ENCODE data around the gene CSF3.

CSF3 gene

GRCh38 chr17:39972271-39972670 lies 43.0 kb upstream of the CSF3 start:
- TF ChIP-seq, protein P1, sequence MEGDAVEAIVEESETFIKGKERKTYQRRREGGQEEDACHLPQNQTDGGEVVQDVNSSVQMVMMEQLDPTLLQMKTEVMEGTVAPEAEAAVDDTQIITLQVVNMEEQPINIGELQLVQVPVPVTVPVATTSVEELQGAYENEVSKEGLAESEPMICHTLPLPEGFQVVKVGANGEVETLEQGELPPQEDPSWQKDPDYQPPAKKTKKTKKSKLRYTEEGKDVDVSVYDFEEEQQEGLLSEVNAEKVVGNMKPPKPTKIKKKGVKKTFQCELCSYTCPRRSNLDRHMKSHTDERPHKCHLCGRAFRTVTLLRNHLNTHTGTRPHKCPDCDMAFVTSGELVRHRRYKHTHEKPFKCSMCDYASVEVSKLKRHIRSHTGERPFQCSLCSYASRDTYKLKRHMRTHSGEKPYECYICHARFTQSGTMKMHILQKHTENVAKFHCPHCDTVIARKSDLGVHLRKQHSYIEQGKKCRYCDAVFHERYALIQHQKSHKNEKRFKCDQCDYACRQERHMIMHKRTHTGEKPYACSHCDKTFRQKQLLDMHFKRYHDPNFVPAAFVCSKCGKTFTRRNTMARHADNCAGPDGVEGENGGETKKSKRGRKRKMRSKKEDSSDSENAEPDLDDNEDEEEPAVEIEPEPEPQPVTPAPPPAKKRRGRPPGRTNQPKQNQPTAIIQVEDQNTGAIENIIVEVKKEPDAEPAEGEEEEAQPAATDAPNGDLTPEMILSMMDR (IDR thresholded peaks at IDR 0.05; ENCODE audit: low read depth, low read length): no peak
- H3K4me3 ChIP-seq (replicated peaks in 1 of 2; ENCODE audit: low read depth in 2 of 2, low read length in 2 of 2): no peak overlapping the region
- peak in 1 of 2 donors; percentile 33 for DNase-seq (ENCODE audit: low read depth in 2 of 2)

DNA sequence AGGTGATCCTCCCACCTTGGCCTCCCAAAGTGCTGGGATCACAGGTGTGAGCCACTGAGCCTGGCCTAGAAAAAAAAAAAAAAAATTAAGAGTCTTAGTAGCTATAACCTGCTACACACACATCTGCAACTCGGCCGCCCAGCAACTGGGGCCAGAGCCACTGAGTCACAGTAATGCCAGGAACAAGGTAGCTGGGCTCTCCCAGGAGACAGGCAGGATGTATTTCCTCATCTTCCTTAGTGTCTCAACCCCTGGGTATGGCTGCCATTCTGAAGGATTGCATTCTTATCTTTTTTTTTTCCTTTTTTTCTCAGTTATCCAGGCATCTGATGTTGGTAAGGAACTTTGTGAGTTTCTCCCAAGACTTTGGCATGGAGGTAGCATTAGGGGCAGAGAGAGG lies 41.7 kb upstream of the CSF3 start:
- H3K4me3 ChIP-seq (replicated peaks in 1 of 2; ENCODE audit: low read depth in 2 of 2, low read length in 2 of 2): no peak overlapping the region
- TF ChIP-seq, protein P1 (IDR thresholded peaks at IDR 0.05; ENCODE audit: low read depth, low read length): no peak
- DNase-seq (ENCODE audit: low read depth in 2 of 2): peak in 1 of 2 donors; percentile 87

GRCh38 chr17:39974433-39974832 lies 40.8 kb upstream of the CSF3 start:
- no peak for DNase-seq (ENCODE audit: low read depth in 2 of 2)
- H3K4me3 ChIP-seq (replicated peaks in 1 of 2; ENCODE audit: low read depth in 2 of 2, low read length in 2 of 2): no peak overlapping the region
- TF ChIP-seq, protein P1 (IDR thresholded peaks at IDR 0.05; ENCODE audit: low read depth, low read length): no peak

DNA sequence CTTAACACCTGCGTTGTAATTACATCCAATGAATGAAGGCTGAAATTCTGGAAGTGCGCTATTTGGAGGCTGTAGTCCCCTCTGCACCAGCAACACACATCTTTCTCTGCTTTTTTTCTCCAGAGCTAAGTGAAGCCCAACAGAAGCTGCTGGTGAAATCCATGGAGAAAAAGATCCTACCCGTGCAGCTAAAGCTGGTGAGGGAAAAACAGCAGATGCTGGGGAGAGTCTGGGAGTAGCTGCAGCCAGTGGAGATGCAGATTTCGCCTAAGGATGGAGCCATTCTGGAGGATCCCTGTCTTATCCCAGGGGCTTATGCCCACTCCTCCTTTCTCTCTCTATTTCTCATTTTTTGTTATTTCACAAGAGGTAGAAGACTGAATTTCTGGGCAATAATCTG lies 39.4 kb upstream of the CSF3 start:
- no peak overlapping the region for H3K4me3 ChIP-seq (replicated peaks in 1 of 2; ENCODE audit: low read depth in 2 of 2, low read length in 2 of 2)
- DNase-seq (ENCODE audit: low read depth in 2 of 2): no peak
- TF ChIP-seq, protein P1 (IDR thresholded peaks at IDR 0.05; ENCODE audit: low read depth, low read length): no peak

DNA sequence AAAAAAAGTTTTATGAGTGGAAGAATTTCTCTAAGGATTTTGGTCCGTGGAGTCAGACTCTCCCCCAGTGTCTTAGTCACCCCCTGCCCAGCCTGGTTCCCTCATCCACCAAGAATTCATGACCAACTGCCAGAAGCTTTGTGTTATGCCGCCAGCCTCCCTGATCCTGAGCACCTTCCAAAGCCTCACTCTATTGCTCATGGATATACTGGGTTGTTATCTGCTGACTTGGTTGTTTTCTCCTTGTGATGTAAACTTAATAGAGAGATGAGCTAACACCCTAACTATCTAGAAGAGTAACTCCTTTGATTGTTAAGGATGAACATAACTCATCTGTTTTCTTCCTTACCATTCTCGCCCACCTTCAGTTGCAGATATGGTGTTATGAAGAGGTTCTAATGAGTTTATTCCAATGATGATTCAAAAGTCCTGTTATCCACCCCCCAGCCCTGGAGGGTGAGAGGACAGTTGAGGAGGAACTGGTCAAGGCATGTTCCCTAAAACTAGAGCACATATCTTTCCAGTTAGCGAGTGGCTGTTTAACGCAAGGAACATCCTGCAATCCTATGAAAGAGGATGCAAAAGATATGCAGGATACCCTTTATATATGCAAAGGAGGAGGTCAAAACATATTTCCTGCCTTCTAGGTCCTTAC lies 36.1 kb upstream of the CSF3 start:
- peak; percentile 56 to 92 for DNase-seq (ENCODE audit: low read depth in 2 of 2)
- peak overlapping the region in 1 of 2 donors; percentile 3 for H3K4me3 ChIP-seq (replicated peaks in 1 of 2; ENCODE audit: low read depth in 2 of 2, low read length in 2 of 2)
- TF ChIP-seq, protein P1 (IDR thresholded peaks at IDR 0.05; ENCODE audit: low read depth, low read length): no peak

DNA sequence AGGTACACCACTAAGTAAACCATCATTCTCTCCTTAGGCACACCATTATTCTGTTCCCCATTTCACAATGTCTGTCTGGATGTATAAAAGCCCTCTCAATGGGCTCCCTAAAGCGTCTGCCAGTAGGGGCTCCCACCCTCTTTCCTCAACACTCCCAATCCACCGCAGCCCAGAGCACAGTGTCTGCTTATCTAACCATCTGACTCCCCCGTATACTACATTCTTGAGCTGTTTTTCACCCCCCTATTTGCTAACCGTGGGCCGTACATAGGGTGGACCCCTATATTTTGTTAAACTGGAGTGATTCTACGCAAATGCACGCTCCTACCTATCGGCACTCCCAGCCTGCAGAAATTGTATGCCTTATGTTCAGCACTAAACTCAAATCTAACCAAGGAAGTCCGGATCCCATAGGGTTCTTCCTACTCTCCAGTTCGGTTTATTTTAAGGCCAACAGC lies 35.3 kb upstream of the CSF3 start:
- H3K4me3 ChIP-seq (replicated peaks in 1 of 2; ENCODE audit: low read depth in 2 of 2, low read length in 2 of 2): peak overlapping the region; percentile 48 to 58
- peak in 1 of 2 donors; percentile 26 for DNase-seq (ENCODE audit: low read depth in 2 of 2)
- TF ChIP-seq, protein P1 (IDR thresholded peaks at IDR 0.05; ENCODE audit: low read depth, low read length): no peak
